ENCODE measurements around the gene SEPTIN7. TPM values are rescaled to one million over a fixed set of nuclear protein-coding genes. Genes with fewer than 3 reads are reported as not detected.

Gene SEPTIN7
- total RNA-seq, 1 donor from 2014 or later = 157 TPM

DNA sequence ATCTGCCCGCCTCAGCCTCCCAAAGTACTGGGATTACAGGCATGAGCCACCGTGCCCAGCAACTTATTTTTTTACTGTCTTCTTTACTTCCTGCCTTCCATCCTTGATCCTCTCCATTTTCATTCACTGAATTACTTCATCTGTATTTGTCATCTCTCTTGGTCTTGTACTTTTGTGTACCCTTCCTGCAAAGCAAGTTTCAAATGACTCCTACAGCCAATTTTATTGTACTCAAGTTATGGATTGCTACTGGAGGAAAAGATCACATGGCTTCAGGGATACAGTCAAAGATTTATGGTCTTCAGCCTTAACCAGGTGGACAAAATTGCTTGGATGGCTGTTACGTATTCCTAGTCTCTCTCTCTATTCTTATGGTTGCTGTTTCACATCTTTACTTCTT, 22.6 kb downstream of the SEPTIN7 start:
- Histone ChIP-seq H3K27me3 (ENCODE audit: control insufficient read depth in 3 of 3, insufficient read depth in 3 of 3, low read length in 3 of 3) (no peaks in the 10 kb centered on the region), H3K9ac (ENCODE audit: low read depth in 1 of 3, low read length in 3 of 3) (no peak overlapping the region), H3K4me3 (ENCODE audit: low read length in 3 of 3) (no peak overlapping the region), H3K27ac (ENCODE audit: low read depth, low read length) (no peak overlapping the region), H3K9me3 (ENCODE audit: control insufficient read depth in 3 of 3, low read length in 3 of 3) (no peaks in the 10 kb centered on the region), H3K4me1 (ENCODE audit: control insufficient read depth in 3 of 3, insufficient read depth in 3 of 3, low read length in 3 of 3) (peaks cover 4 to 13% (median 10%) of the 10 kb centered on the region in 3 donors), H3K36me3 (ENCODE audit: control insufficient read depth in 3 of 3, insufficient read depth in 3 of 3, low read length in 3 of 3) (no peaks in the 10 kb centered on the region)

DNA sequence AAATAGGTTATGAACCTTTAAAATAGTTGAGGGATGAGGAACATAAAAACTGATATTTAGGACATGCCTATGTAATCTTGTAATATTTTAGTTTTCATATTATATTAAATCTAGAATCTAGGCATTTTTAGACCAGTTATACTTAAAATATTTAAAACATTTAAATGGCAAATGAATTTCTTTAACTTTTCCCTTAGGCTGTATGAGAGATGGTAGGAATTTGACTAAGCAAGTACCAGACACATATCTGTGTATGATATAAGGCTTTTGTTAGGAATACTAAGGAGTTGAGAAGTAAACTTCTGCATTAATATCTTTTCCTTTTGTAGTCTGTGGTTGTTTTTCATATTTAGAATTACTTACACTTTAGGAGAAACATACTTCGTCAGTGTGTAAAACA, 25.1 kb downstream of the SEPTIN7 start:
- H3K9ac ChIP-seq (ENCODE audit: low read depth in 1 of 3, low read length in 3 of 3) = no peak overlapping the region
- no peaks in the 10 kb centered on the region for H3K9me3 ChIP-seq (ENCODE audit: control insufficient read depth in 3 of 3, low read length in 3 of 3)
- no peak overlapping the region for H3K27ac ChIP-seq (ENCODE audit: low read depth, low read length)
- H3K36me3 ChIP-seq (ENCODE audit: control insufficient read depth in 3 of 3, insufficient read depth in 3 of 3, low read length in 3 of 3) = no peaks in the 10 kb centered on the region
- no peak overlapping the region for H3K4me3 ChIP-seq (ENCODE audit: low read length in 3 of 3)
- peaks cover 12 to 18% (median 15%) of the 10 kb centered on the region in 3 donors for H3K4me1 ChIP-seq (ENCODE audit: control insufficient read depth in 3 of 3, insufficient read depth in 3 of 3, low read length in 3 of 3)
- H3K27me3 ChIP-seq (ENCODE audit: control insufficient read depth in 3 of 3, insufficient read depth in 3 of 3, low read length in 3 of 3) = no peaks in the 10 kb centered on the region

- H3K36me3 ChIP-seq (ENCODE audit: control insufficient read depth in 3 of 3, insufficient read depth in 3 of 3, low read length in 3 of 3) = no peaks in the 10 kb centered on the region
- no peak overlapping the region for H3K4me3 ChIP-seq (ENCODE audit: low read length in 3 of 3)
- H3K27ac ChIP-seq (ENCODE audit: low read depth, low read length) = no peak overlapping the region
- peak overlapping the region in 1 of 3 donors; percentile 15 for H3K9ac ChIP-seq (ENCODE audit: low read depth in 1 of 3, low read length in 3 of 3)
- H3K4me1 ChIP-seq (ENCODE audit: control insufficient read depth in 3 of 3, insufficient read depth in 3 of 3, low read length in 3 of 3) = peaks cover 12 to 25% (median 15%) of the 10 kb centered on the region in 3 donors
- H3K27me3 ChIP-seq (ENCODE audit: control insufficient read depth in 3 of 3, insufficient read depth in 3 of 3, low read length in 3 of 3) = no peaks in the 10 kb centered on the region
- H3K9me3 ChIP-seq (ENCODE audit: control insufficient read depth in 3 of 3, low read length in 3 of 3) = no peaks in the 10 kb centered on the region
These were observed 25.9 kb downstream of the SEPTIN7 start for GRCh38 chr7:35826751-35827150.

GRCh38 chr7:35828817-35829216, 28.0 kb downstream of the SEPTIN7 start:
- no peak overlapping the region for H3K4me3 ChIP-seq (ENCODE audit: low read length in 3 of 3)
- H3K4me1 ChIP-seq (ENCODE audit: control insufficient read depth in 3 of 3, insufficient read depth in 3 of 3, low read length in 3 of 3) = peaks cover 12 to 22% (median 15%) of the 10 kb centered on the region in 3 donors
- no peaks in the 10 kb centered on the region for H3K27me3 ChIP-seq (ENCODE audit: control insufficient read depth in 3 of 3, insufficient read depth in 3 of 3, low read length in 3 of 3)
- no peaks in the 10 kb centered on the region for H3K36me3 ChIP-seq (ENCODE audit: control insufficient read depth in 3 of 3, insufficient read depth in 3 of 3, low read length in 3 of 3)
- no peak overlapping the region for H3K27ac ChIP-seq (ENCODE audit: low read depth, low read length)
- H3K9ac ChIP-seq (ENCODE audit: low read depth in 1 of 3, low read length in 3 of 3) = no peak overlapping the region
- H3K9me3 ChIP-seq (ENCODE audit: control insufficient read depth in 3 of 3, low read length in 3 of 3) = no peaks in the 10 kb centered on the region

GRCh38 chr7:35831208-35831607, 30.4 kb downstream of the SEPTIN7 start:
- peaks cover 0 to 5% (median 0%) of the 10 kb centered on the region in 3 donors for H3K36me3 ChIP-seq (ENCODE audit: control insufficient read depth in 3 of 3, insufficient read depth in 3 of 3, low read length in 3 of 3)
- H3K27me3 ChIP-seq (ENCODE audit: control insufficient read depth in 3 of 3, insufficient read depth in 3 of 3, low read length in 3 of 3) = no peaks in the 10 kb centered on the region
- H3K27ac ChIP-seq (ENCODE audit: low read depth, low read length) = no peak overlapping the region
- H3K9me3 ChIP-seq (ENCODE audit: control insufficient read depth in 3 of 3, low read length in 3 of 3) = no peaks in the 10 kb centered on the region
- H3K9ac ChIP-seq (ENCODE audit: low read depth in 1 of 3, low read length in 3 of 3) = no peak overlapping the region
- no peak overlapping the region for H3K4me3 ChIP-seq (ENCODE audit: low read length in 3 of 3)
- peaks cover 9 to 18% (median 9%) of the 10 kb centered on the region in 3 donors for H3K4me1 ChIP-seq (ENCODE audit: control insufficient read depth in 3 of 3, insufficient read depth in 3 of 3, low read length in 3 of 3)

- no peaks in the 10 kb centered on the region for H3K27me3 ChIP-seq (ENCODE audit: control insufficient read depth in 3 of 3, insufficient read depth in 3 of 3, low read length in 3 of 3)
- H3K9me3 ChIP-seq (ENCODE audit: control insufficient read depth in 3 of 3, low read length in 3 of 3) = no peaks in the 10 kb centered on the region
- H3K9ac ChIP-seq (ENCODE audit: low read depth in 1 of 3, low read length in 3 of 3) = no peak overlapping the region
- H3K4me3 ChIP-seq (ENCODE audit: low read length in 3 of 3) = no peak overlapping the region
- peaks cover 0 to 5% (median 3%) of the 10 kb centered on the region in 3 donors for H3K36me3 ChIP-seq (ENCODE audit: control insufficient read depth in 3 of 3, insufficient read depth in 3 of 3, low read length in 3 of 3)
- H3K27ac ChIP-seq (ENCODE audit: low read depth, low read length) = no peak overlapping the region
- H3K4me1 ChIP-seq (ENCODE audit: control insufficient read depth in 3 of 3, insufficient read depth in 3 of 3, low read length in 3 of 3) = no peaks in the 10 kb centered on the region
These were observed 39.3 kb downstream of the SEPTIN7 start for GRCh38 chr7:35839860-35840854.

DNA sequence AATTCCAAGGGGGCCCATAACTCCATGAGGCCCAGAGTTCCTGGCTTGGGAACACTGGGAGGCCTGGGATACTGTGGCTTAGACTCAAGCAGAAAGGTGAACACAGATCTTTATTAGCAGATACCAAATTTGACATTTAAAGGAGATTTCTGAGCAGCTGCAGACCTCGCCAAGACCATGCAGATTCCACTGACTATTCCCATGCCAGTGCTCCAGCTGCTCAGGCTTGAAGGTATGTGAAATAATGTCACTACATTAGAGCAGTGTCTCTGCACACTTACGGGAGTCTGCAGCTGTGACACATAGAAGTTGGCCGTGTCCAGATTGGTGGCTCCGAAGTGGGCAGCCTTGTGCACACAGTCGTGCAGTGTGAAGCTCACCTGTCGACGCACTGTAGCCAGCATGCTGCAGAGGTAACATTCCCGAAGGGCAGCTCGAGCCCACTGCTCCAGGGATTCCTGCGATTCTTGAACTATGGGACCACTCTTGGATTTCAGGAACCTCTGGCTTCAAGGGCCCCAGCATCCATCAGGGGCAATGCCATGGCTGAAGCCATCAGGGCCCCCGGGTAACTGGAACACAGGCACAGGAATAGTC, 46.1 kb downstream of the SEPTIN7 start:
- Histone ChIP-seq H3K4me3 (ENCODE audit: low read length in 3 of 3) (no peak overlapping the region), H3K9me3 (ENCODE audit: control insufficient read depth in 3 of 3, low read length in 3 of 3) (no peaks in the 10 kb centered on the region), H3K9ac (ENCODE audit: low read depth in 1 of 3, low read length in 3 of 3) (no peak overlapping the region), H3K4me1 (ENCODE audit: control insufficient read depth in 3 of 3, insufficient read depth in 3 of 3, low read length in 3 of 3) (peaks cover 0 to 5% (median 5%) of the 10 kb centered on the region in 3 donors), H3K27me3 (ENCODE audit: control insufficient read depth in 3 of 3, insufficient read depth in 3 of 3, low read length in 3 of 3) (no peaks in the 10 kb centered on the region), H3K27ac (ENCODE audit: low read depth, low read length) (no peak overlapping the region), H3K36me3 (ENCODE audit: control insufficient read depth in 3 of 3, insufficient read depth in 3 of 3, low read length in 3 of 3) (peaks cover 3 to 9% (median 4%) of the 10 kb centered on the region in 3 donors)

DNA sequence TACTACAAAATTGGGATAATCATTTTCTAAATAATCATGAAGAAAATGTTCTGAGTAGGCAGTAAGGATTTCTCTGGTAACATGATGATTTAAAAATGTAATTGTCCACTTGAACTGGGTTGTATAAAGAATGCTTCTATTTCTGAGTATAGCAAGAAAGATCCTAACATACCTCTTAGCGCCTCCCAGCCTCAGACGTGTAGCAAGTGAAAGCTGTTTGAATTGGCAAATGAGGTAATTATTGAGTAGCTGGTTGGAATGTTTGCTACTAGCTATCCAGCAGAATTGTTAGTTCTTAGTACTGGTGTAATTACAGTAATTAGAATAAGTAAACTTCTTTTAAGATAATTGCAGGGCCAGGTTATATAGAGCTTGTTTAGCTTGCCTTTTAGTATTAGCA, 47.9 kb downstream of the SEPTIN7 start:
- no peaks in the 10 kb centered on the region for H3K9me3 ChIP-seq (ENCODE audit: control insufficient read depth in 3 of 3, low read length in 3 of 3)
- H3K4me1 ChIP-seq (ENCODE audit: control insufficient read depth in 3 of 3, insufficient read depth in 3 of 3, low read length in 3 of 3) = peaks cover 5 to 13% (median 5%) of the 10 kb centered on the region in 3 donors
- no peak overlapping the region for H3K9ac ChIP-seq (ENCODE audit: low read depth in 1 of 3, low read length in 3 of 3)
- no peaks in the 10 kb centered on the region for H3K27me3 ChIP-seq (ENCODE audit: control insufficient read depth in 3 of 3, insufficient read depth in 3 of 3, low read length in 3 of 3)
- H3K36me3 ChIP-seq (ENCODE audit: control insufficient read depth in 3 of 3, insufficient read depth in 3 of 3, low read length in 3 of 3) = peaks cover 3 to 9% (median 4%) of the 10 kb centered on the region in 3 donors
- no peak overlapping the region for H3K27ac ChIP-seq (ENCODE audit: low read depth, low read length)
- H3K4me3 ChIP-seq (ENCODE audit: low read length in 3 of 3) = no peak overlapping the region

GRCh38 chr7:35849158-35849831, 48.4 kb downstream of the SEPTIN7 start:
- Histone ChIP-seq H3K9me3 (ENCODE audit: control insufficient read depth in 3 of 3, low read length in 3 of 3) (no peaks in the 10 kb centered on the region), H3K9ac (ENCODE audit: low read depth in 1 of 3, low read length in 3 of 3) (no peak overlapping the region), H3K4me1 (ENCODE audit: control insufficient read depth in 3 of 3, insufficient read depth in 3 of 3, low read length in 3 of 3) (peaks cover 5 to 13% (median 5%) of the 10 kb centered on the region in 3 donors), H3K27me3 (ENCODE audit: control insufficient read depth in 3 of 3, insufficient read depth in 3 of 3, low read length in 3 of 3) (no peaks in the 10 kb centered on the region), H3K4me3 (ENCODE audit: low read length in 3 of 3) (no peak overlapping the region), H3K27ac (ENCODE audit: low read depth, low read length) (no peak overlapping the region), H3K36me3 (ENCODE audit: control insufficient read depth in 3 of 3, insufficient read depth in 3 of 3, low read length in 3 of 3) (peaks cover 3 to 9% (median 4%) of the 10 kb centered on the region in 3 donors)

Data from skeletal muscle tissue (tissue), 4 donors.